PC-3 (cell line): ENCODE data around the gene COX6A2. TPM values are rescaled to one million over a fixed set of nuclear protein-coding genes. Genes with fewer than 3 reads are reported as not detected.

Experiments
- ATAC-seq: fragments of 200-7000 bp; cut with Tn5 transposase; 2 replicates; pipeline ENCODE4 v1.9.1; 2020; ENCODE audit warnings: mild to moderate bottlenecking, moderate library complexity
- BruUV-seq: library from RNA; stranded (reverse); fragments of 400-500 nt; replicated peaks from 2 replicates; lab custom pipeline; 2021; lab: Mats Ljungman, UMichigan
- CTCF ChIA-PET: fragments of 300-600 bp; sonication (Branson Sonifier 250); formaldehyde crosslinking; loops from one replicate; lab custom pipeline; 2022; ENCODE audit warnings: antibody characterized with exemption; lab: Charles Lee
- POLR2A ChIA-PET: fragments of 300-600 bp; sonication (Branson Sonifier 250); formaldehyde crosslinking; loops from one replicate; lab custom pipeline; 2022; ENCODE audit warnings: antibody characterized with exemption; ENCODE audit not compliant: unreplicated experiment; lab: Charles Lee
- DNase-seq: peaks from one replicate; pipeline ENCODE4 v3.0.0-alpha.2; 2015
- H2AFZ ChIP-seq: fragments of 300-600 bp; sonication (generic); 2 replicates; pipeline ENCODE4 v1.6.0; 2016; ENCODE audit warnings: antibody characterized with exemption, low read length
- H3F3A ChIP-seq: fragments of 300-600 bp; sonication (generic); one replicate; pipeline ENCODE4 v1.6.0; 2017; ENCODE audit warnings: antibody characterized with exemption, low read length, control low read depth, mild to moderate bottlenecking; ENCODE audit not compliant: unreplicated experiment
- H3K27ac ChIP-seq: fragments of 300-600 bp; sonication (generic); 2 replicates; pipeline ENCODE4 v1.5.1; 2016; ENCODE audit warnings: mild to moderate bottlenecking, low read length
- H3K27me3 ChIP-seq: fragments of 300-600 bp; sonication (generic); 2 replicates; pipeline ENCODE4 v1.6.1; 2016; ENCODE audit warnings: low read length, mixed read lengths
- H3K36me3 ChIP-seq: fragments of 300-600 bp; sonication (generic); 2 replicates; pipeline ENCODE4 v1.6.1; 2016; ENCODE audit warnings: low read depth, mixed run types, low read length, mixed read lengths
- H3K4me1 ChIP-seq: fragments of 300-600 bp; sonication (generic); 2 replicates; pipeline ENCODE4 v1.5.1; 2016; ENCODE audit warnings: low read length; ENCODE audit not compliant: insufficient read depth
- H3K4me2 ChIP-seq: fragments of 300-600 bp; sonication (generic); 2 replicates; pipeline ENCODE4 v1.6.0; 2016; ENCODE audit warnings: low read length
- H3K4me3 ChIP-seq: fragments of 300-600 bp; sonication (generic); 2 replicates; pipeline ENCODE4 v1.5.1; 2016; ENCODE audit warnings: mild to moderate bottlenecking, low read length, mixed read lengths
- H3K79me2 ChIP-seq: fragments of 300-600 bp; sonication (generic); 2 replicates; pipeline ENCODE4 v1.6.1; 2017; ENCODE audit warnings: low read length, mixed read lengths
- H3K9ac ChIP-seq: fragments of 300-600 bp; sonication (generic); 2 replicates; pipeline ENCODE4 v1.6.0; 2016; ENCODE audit warnings: mild to moderate bottlenecking, low read length
- H3K9me2 ChIP-seq: fragments of 300-600 bp; sonication (generic); replicated peaks from 2 replicates; pipeline ENCODE4 v1.6.1; 2016; ENCODE audit warnings: mixed run types, low read length, mixed read lengths
- H3K9me3 ChIP-seq: fragments of 300-600 bp; sonication (generic); 2 replicates; pipeline ENCODE4 v1.6.1; 2016; ENCODE audit warnings: low read length, mixed read lengths
- H4K20me1 ChIP-seq: fragments of 300-600 bp; sonication (generic); 2 replicates; pipeline ENCODE4 v1.6.1; 2016; ENCODE audit warnings: low read length, mixed read lengths
- CTCF ChIP-seq: fragments of 300-600 bp; sonication (generic); conservative IDR thresholded peaks from 2 replicates; pipeline ENCODE4 v1.5.1; 2017; ENCODE audit warnings: antibody characterized with exemption, low read depth, mild to moderate bottlenecking, low read length
- EZH2 ChIP-seq: fragments of 300-600 bp; sonication (generic); IDR thresholded peaks from one replicate; pipeline ENCODE4 v1.6.1; 2017; ENCODE audit warnings: antibody characterized with exemption, mild to moderate bottlenecking, low read length; ENCODE audit not compliant: unreplicated experiment
- EZH2phosphoT487 ChIP-seq: fragments of 300-600 bp; sonication (generic); IDR thresholded peaks from 2 replicates; pipeline ENCODE4 v1.6.1; 2018; ENCODE audit warnings: mild to moderate bottlenecking, antibody characterized with exemption, low read length, borderline replicate concordance
- intact Hi-C: fragments of 100-400 bp; cut with micrococcal nuclease; formaldehyde crosslinking; loops from 2 replicates; pipeline ENCODE4 v1.9.0; 2023
- total RNA-seq: library from RNA; depleted of rRNA; stranded (reverse); fragments of >200 nt; gene quantifications from 2 replicates; pipeline ENCODE4 v1.2.3, GENCODE V29; 2014

The COX6A2 gene
- total RNA-seq, 1 experiment from 2014 or later: not detected

- Histone ChIP-seq H3K79me2 (peaks cover 7% of the 10 kb centered on the region; the same call in 1 of the 2 replicates), H3F3A (no peaks in the 10 kb centered on the region), H3K27ac (no peak overlapping the region), H3K9me3 (no peaks in the 10 kb centered on the region), H4K20me1 (no peaks in the 10 kb centered on the region), H3K9me2 (no peaks in the 10 kb centered on the region), H3K4me2 (no peak overlapping the region), H3K27me3 (no peaks in the 10 kb centered on the region), H2AFZ (no peak overlapping the region), H3K4me1 (no peaks in the 10 kb centered on the region; the same call in 1 of the 2 replicates), H3K9ac (no peak overlapping the region), H3K36me3 (no peaks in the 10 kb centered on the region), H3K4me3 (no peak overlapping the region)
- POLR2A ChIA-PET: no interaction called here
- DNase-seq (no peak), ATAC-seq (no peak)
- intact Hi-C loops: no loop called here
- CTCF ChIA-PET: no interaction called here
- TF ChIP-seq EZH2phosphoT487 (no peak), EZH2 (no peak), CTCF (no peak)
- BruUV-seq: no TSS peak
Observed at GRCh38 chr16:31401436-31401835, 26.7 kb downstream of the COX6A2 start.

DNA sequence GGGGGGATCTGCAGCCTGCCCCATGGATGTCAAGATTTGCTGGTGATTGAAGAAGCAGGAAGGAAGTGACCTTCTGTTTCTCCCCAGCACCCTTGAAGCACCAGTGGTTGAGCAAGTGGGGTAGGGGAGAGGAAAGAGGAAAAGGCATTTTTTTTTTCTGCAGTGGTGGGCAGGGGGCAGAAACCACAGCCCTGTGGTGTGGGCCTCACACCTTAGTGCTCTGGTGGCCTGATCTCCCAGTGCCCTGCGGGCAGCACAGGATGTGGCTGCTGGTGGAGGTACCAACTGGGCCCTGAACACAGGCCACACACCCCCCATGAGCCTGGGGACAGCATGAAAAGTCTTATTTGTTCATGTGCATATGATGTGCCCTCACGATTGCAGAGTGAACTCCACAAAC, 28.0 kb downstream of the COX6A2 start:
- CTCF ChIA-PET: no interaction called here
- BruUV-seq: no TSS peak
- peaks cover 7% of the 10 kb centered on the region; the same call in 1 of the 2 replicates for H3K79me2 ChIP-seq
- POLR2A ChIA-PET: no interaction called here
- no peak overlapping the region for H3K9ac ChIP-seq
- H2AFZ ChIP-seq: no peak overlapping the region
- no peak for DNase-seq
- H3K27me3 ChIP-seq: no peaks in the 10 kb centered on the region
- H3K27ac ChIP-seq: no peak overlapping the region
- no peaks in the 10 kb centered on the region for H3K9me2 ChIP-seq
- H4K20me1 ChIP-seq: no peaks in the 10 kb centered on the region
- no peak overlapping the region for H3K4me3 ChIP-seq
- H3F3A ChIP-seq: no peaks in the 10 kb centered on the region
- no peaks in the 10 kb centered on the region for H3K9me3 ChIP-seq
- intact Hi-C loops: no loop called here
- H3K4me1 ChIP-seq: no peaks in the 10 kb centered on the region; the same call in 1 of the 2 replicates
- ATAC-seq: no peak
- no peak overlapping the region for H3K4me2 ChIP-seq
- TF ChIP-seq EZH2phosphoT487 (no peak), EZH2 (no peak), CTCF (no peak)
- no peaks in the 10 kb centered on the region for H3K36me3 ChIP-seq

DNA sequence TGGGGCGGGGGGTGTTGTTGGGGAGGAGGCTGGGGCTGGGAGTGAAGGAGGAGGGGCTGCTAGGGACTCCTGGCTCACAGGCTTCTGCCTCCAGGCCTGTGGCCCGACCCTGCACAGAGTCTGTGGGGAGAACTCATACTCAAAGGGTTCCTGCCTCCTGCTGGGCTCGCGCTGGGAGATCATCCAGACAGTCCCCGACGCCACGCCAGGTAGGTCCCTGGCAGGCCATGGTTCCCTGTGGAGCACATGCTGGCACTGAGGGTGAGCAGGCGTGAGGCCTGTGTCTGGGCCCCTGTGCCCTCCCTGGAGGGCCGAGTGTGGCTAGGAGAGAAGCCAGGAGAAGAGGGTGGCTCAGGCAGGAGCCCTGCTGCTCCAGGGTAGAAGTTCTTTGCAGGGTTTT, 30.5 kb downstream of the COX6A2 start:
- Histone ChIP-seq H3K4me3 (no peak overlapping the region), H3K27ac (no peak overlapping the region), H3K9ac (no peak overlapping the region), H3K9me2 (no peaks in the 10 kb centered on the region), H3K27me3 (no peaks in the 10 kb centered on the region), H4K20me1 (no peaks in the 10 kb centered on the region), H3K4me2 (no peak overlapping the region), H3K79me2 (no peaks in the 10 kb centered on the region), H3K4me1 (no peaks in the 10 kb centered on the region), H3K9me3 (no peaks in the 10 kb centered on the region), H3K36me3 (no peaks in the 10 kb centered on the region), H3F3A (no peaks in the 10 kb centered on the region), H2AFZ (no peak overlapping the region)
- intact Hi-C loops: no loop called here
- ChIA-PET CTCF (no interaction called here), POLR2A (no interaction called here)
- TF ChIP-seq EZH2: no peak
- no peak for TF ChIP-seq EZH2phosphoT487
- no peak for TF ChIP-seq CTCF
- no TSS peak for BruUV-seq
- DNase-seq (no peak), ATAC-seq (no peak)
